A673 (cell line): ENCODE data around the gene TACC2. TPM values are rescaled to one million over a fixed set of nuclear protein-coding genes. Genes with fewer than 3 reads are reported as not detected.

Experiments used
- BruUV-seq: library from RNA; stranded (reverse); fragments of 400-500 nt; replicated peaks from 2 replicates; lab custom pipeline; 2021; lab: Mats Ljungman, UMichigan
- CTCF ChIA-PET: fragments of 300-600 bp; sonication (Branson Sonifier 250); formaldehyde crosslinking; loops from one replicate; lab custom pipeline; 2022; ENCODE audit warnings: antibody characterized with exemption; lab: Charles Lee
- POLR2A ChIA-PET: fragments of 300-600 bp; sonication (Branson Sonifier 250); formaldehyde crosslinking; loops from one replicate; lab custom pipeline; 2022; ENCODE audit warnings: antibody characterized with exemption; ENCODE audit not compliant: low non-redundant PET; lab: Charles Lee
- DNase-seq: peaks from one replicate; pipeline ENCODE4 v3.0.0-alpha.2; 2015; ENCODE audit warnings: low spot score
- H3K27ac ChIP-seq: fragments of 200-600 bp; sonication (generic); 2 replicates; pipeline ENCODE4 v1.5.1; 2016; ENCODE audit warnings: mixed run types, low read depth, mild to moderate bottlenecking, mixed read lengths, antibody characterized with exemption, low read length; ENCODE audit not compliant: poor library complexity, severe bottlenecking
- H3K27me3 ChIP-seq: fragments of 200-600 bp; sonication (generic); replicated peaks from 2 replicates; pipeline ENCODE4 v1.6.1; 2017; ENCODE audit warnings: mixed run types, low read depth, mild to moderate bottlenecking, mixed read lengths, antibody characterized with exemption, low read length; ENCODE audit not compliant: insufficient read depth, poor library complexity
- H3K36me3 ChIP-seq: fragments of 200-600 bp; sonication (generic); 2 replicates; pipeline ENCODE4 v1.6.1; 2016; ENCODE audit warnings: mixed run types, mild to moderate bottlenecking, mixed read lengths, antibody characterized with exemption, low read length; ENCODE audit not compliant: insufficient read depth, poor library complexity, severe bottlenecking
- H3K4me1 ChIP-seq: fragments of 200-600 bp; sonication (generic); 2 replicates; pipeline ENCODE4 v1.6.1; 2017; ENCODE audit warnings: mixed run types, mild to moderate bottlenecking, mixed read lengths, antibody characterized with exemption, low read length; ENCODE audit not compliant: insufficient read depth, poor library complexity, severe bottlenecking
- H3K4me3 ChIP-seq: fragments of 200-600 bp; sonication (generic); 2 replicates; pipeline ENCODE4 v1.5.1; 2016; ENCODE audit warnings: low read depth, mixed run types, mild to moderate bottlenecking, mixed read lengths, low read length; ENCODE audit not compliant: poor library complexity, severe bottlenecking
- H3K9me3 ChIP-seq: fragments of 200-600 bp; sonication (generic); 2 replicates; pipeline ENCODE4 v1.6.1; 2016; ENCODE audit warnings: mixed run types, low read depth, mild to moderate bottlenecking, mixed read lengths, antibody characterized with exemption, low read length; ENCODE audit not compliant: poor library complexity, severe bottlenecking
- CTCF ChIP-seq: fragments of 300-800, 200-600 bp; sonication (generic); conservative IDR thresholded peaks from 2 replicates; pipeline ENCODE4 v1.5.1; 2017; ENCODE audit warnings: low read depth, mild to moderate bottlenecking, antibody characterized with exemption, low read length, moderate library complexity, mixed read lengths
- EZH2 ChIP-seq: fragments of 200-600 bp; sonication (generic); IDR thresholded peaks from 2 replicates; pipeline ENCODE4 v1.6.1; 2017; ENCODE audit warnings: borderline replicate concordance, low read depth, mild to moderate bottlenecking, mixed read lengths, antibody characterized with exemption, low read length; ENCODE audit not compliant: poor library complexity, severe bottlenecking
- intact Hi-C: fragments of 100-400 bp; cut with micrococcal nuclease; formaldehyde crosslinking; loops from one replicate; pipeline ENCODE4 v1.10.0; 2022; ENCODE audit not compliant: unreplicated experiment
- total RNA-seq: library from RNA; stranded (reverse); gene quantifications from 2 replicates; pipeline ENCODE4 v1.2.3, GENCODE V29; 2021

Gene TACC2
- total RNA-seq, 1 experiment from 2014 or later: 0.62 TPM

GRCh38 chr10:122127943-122128342 is 139.0 kb downstream of the TACC2 start:
- no peak overlapping the region for H3K27ac ChIP-seq
- intact Hi-C loops: no loop called here
- no peak for DNase-seq
- H3K36me3 ChIP-seq: no peaks in the 10 kb centered on the region
- no peaks in the 10 kb centered on the region for H3K27me3 ChIP-seq
- BruUV-seq: no TSS peak
- no peak for TF ChIP-seq EZH2
- no peak for TF ChIP-seq CTCF
- no peaks in the 10 kb centered on the region for H3K9me3 ChIP-seq
- H3K4me3 ChIP-seq: no peak overlapping the region
- CTCF ChIA-PET: no interaction called here
- H3K4me1 ChIP-seq: no peaks in the 10 kb centered on the region
- POLR2A ChIA-PET: no interaction called here

- BruUV-seq: no TSS peak
- no peak for DNase-seq
- Histone ChIP-seq H3K36me3 (no peaks in the 10 kb centered on the region), H3K4me1 (no peaks in the 10 kb centered on the region), H3K4me3 (no peak overlapping the region), H3K27me3 (no peaks in the 10 kb centered on the region), H3K9me3 (no peaks in the 10 kb centered on the region), H3K27ac (no peak overlapping the region)
- ChIA-PET POLR2A (no interaction called here), CTCF (no interaction called here)
- no peak for TF ChIP-seq CTCF
- no peak for TF ChIP-seq EZH2
- intact Hi-C loops: no loop called here
Observed at GRCh38 chr10:122128357-122128756, 139.4 kb downstream of the TACC2 start.

GRCh38 chr10:122130474-122131110 is 141.6 kb downstream of the TACC2 start:
- POLR2A ChIA-PET: no interaction called here
- DNase-seq: no peak
- TF ChIP-seq CTCF (no peak), EZH2 (no peak)
- no peaks in the 10 kb centered on the region for H3K27me3 ChIP-seq
- CTCF ChIA-PET: no interaction called here
- intact Hi-C loops: no loop called here
- no peaks in the 10 kb centered on the region for H3K4me1 ChIP-seq
- H3K9me3 ChIP-seq: no peaks in the 10 kb centered on the region
- no TSS peak for BruUV-seq
- no peaks in the 10 kb centered on the region for H3K36me3 ChIP-seq
- no peak overlapping the region for H3K27ac ChIP-seq
- no peak overlapping the region for H3K4me3 ChIP-seq
